Astrocyte of the spinal cord (primary cell): Measurements from ENCODE around the gene NFAM1.

ENCODE experiments used
- DNase-seq: peaks from one replicate; pipeline ENCODE4 v3.0.0; 2011; ENCODE audit warnings: low read depth, low spot score
- H3K4me3 ChIP-seq: 2 replicates; pipeline ENCODE4 v1.5.1; 2011; ENCODE audit warnings: low read depth, mild to moderate bottlenecking, low read length, moderate library complexity
- CTCF ChIP-seq: IDR thresholded peaks from 2 replicates; pipeline ENCODE4 v1.5.1; 2012; ENCODE audit warnings: low read depth, mild to moderate bottlenecking, low read length, inconsistent platforms
- in situ Hi-C: cut with HindIII; loops from 2 replicates; pipeline ENCODE4 v1.10.0; 2017; ENCODE audit warnings: low sequenced_read_pairs

NFAM1 gene

GRCh38 chr22:42428025-42428424 lies 4.2 kb downstream of the NFAM1 start:
- H3K4me3 ChIP-seq, result no peak overlapping the region
- no peak for TF ChIP-seq CTCF
- no peak for DNase-seq
- in situ Hi-C loops, result no loop called here

DNA sequence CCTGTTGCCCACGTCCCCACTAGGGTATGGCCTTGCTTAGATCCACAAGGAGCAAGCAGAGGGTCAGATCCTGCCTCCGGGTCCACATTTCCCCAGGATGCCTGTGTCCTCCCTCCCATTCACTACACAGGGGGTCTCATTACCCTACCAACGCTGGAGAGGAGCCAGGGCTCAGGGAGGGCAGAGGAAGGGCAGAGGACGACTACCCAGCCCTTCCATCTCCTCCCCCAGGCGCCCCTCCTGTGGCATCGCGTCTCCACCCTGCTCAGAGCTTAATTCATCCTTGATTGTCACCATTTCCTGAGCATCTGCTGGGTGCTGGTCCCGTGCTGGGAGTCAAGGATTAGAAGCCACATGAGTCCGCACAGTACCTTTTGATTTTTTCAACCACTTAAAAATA lies 5.0 kb downstream of the NFAM1 start:
- no peak for DNase-seq
- in situ Hi-C loops, result no loop called here
- no peak for TF ChIP-seq CTCF
- no peak overlapping the region for H3K4me3 ChIP-seq

- TF ChIP-seq CTCF, result no peak
- no peak overlapping the region for H3K4me3 ChIP-seq
- no peak for DNase-seq
- in situ Hi-C loops, result no loop called here
Observed at GRCh38 chr22:42425989-42426355, 6.2 kb downstream of the NFAM1 start.

- in situ Hi-C loops, result no loop called here
- TF ChIP-seq CTCF, result no peak
- H3K4me3 ChIP-seq, result no peak overlapping the region
- DNase-seq, result no peak
Observed at GRCh38 chr22:42425337-42425988, 6.7 kb downstream of the NFAM1 start.

DNA sequence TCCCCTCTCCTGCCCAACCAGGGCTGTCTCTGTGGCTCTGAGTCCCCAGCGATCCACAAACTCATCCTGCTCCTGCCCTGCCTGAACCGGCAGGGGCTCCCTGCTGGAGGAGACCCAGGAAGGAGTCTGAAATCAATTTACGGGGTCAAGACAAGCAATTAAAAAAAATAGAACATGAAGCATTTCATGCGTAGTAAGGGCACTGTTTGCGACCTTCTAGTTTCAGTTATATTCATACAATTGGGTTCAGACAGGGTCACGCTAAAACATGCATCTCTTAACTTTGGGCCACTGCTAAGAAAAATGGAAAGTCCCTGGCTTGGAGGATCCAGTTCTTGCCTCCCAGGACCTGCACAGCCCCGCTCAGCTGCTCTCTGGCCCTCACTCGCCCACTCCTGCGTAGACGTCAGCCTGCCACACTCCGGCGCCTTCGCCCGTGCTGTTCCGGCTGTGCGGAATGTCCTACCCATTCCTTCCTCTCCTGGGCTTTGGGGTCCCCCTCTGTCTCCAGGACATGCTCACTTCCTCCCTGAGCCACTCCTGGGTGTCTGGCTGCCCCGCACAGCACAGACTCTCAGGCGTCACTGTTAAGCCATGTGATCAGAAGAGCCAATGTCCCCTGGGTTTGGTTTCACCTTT lies 12.8 kb downstream of the NFAM1 start:
- no peak for TF ChIP-seq CTCF
- H3K4me3 ChIP-seq, result no peak overlapping the region
- no peak for DNase-seq
- in situ Hi-C loops, result no loop called here

DNA sequence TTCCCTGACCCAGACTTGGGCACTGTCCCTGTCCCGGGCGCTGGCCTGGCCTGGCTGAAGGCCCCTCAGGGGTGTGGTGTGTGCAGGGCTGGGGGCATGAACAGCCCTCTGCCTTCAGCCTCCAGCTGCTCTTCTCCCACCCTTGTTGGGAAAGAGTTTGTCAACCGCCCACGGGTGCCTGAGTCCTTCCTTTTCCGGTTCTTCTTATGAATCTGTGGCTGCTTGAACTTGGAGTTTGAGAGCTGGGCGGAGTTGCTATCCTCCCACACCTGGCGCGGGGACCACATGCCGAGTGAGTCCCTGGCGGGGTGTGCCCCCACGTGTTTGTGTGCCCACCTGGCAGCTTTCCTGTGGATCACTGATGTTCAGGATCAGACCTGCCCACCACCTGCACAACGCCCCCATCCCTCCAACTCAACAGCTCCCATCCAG lies 13.4 kb downstream of the NFAM1 start:
- in situ Hi-C loops, result no loop called here
- no peak overlapping the region for H3K4me3 ChIP-seq
- DNase-seq, result no peak
- no peak for TF ChIP-seq CTCF
